Sciatic nerve (tissue), 2 donors: ENCODE results near the gene SLC6A15. TPM values are rescaled to one million over a fixed set of nuclear protein-coding genes. Genes with fewer than 3 reads are reported as not detected.
A peak's percentile ranks its signal among the peaks of the same experiment; 100 is the strongest.

ENCODE experiments used
- ATAC-seq: fragments of 200-7000 bp; cut with Tn5 transposase; one replicate; pipeline ENCODE4 v1.9.1; 2020; ENCODE audit warnings: mild to moderate bottlenecking, moderate library complexity
- DNase-seq: peaks from one replicate; pipeline ENCODE4 v3.0.0-alpha.2; 2020; ENCODE audit warnings: low spot score
- intact Hi-C: fragments of 100-400 bp; cut with DNase I; formaldehyde crosslinking; loops from one replicate; pipeline ENCODE4 v1.14.2; 2022
- total RNA-seq: library from RNA; stranded (reverse); fragmentation: NEBNext Ultra II Directional; extraction: Animal tissue kit (Norgen Biotek cat#: 25700); gene quantifications from one replicate; pipeline ENCODE4 v1.2.1, GENCODE V29; 2021
- donor health status: DM: no; HTN: no; CAD: no.
- donor health status: DM: no; HTN: no; CAD: no.

SLC6A15 gene
- 0.58 TPM for total RNA-seq

GRCh38 chr12:84912198-84913128 lies at the start of gene SLC6A15:
SLC6A15 (minus strand) TSS chr12:84912799; CDS start chr12:84892120, 20,679 bp downstream.
- intact Hi-C loops: no loop called here
- ATAC-seq (peak; percentile 70), DNase-seq (peak; percentile 58)

GRCh38 chr12:84960918-84961317 lies 48.3 kb upstream of the SLC6A15 start:
- DNase-seq: no peak
- intact Hi-C loops: no loop called here
- no peak for ATAC-seq

GRCh38 chr12:84955298-84955697 lies 42.7 kb upstream of the SLC6A15 start:
- ATAC-seq: no peak
- intact Hi-C loops: no loop called here

GRCh38 chr12:84954415-84954814 lies 41.8 kb upstream of the SLC6A15 start:
- DNase-seq: no peak
- no peak for ATAC-seq
- intact Hi-C loops: no loop called here

More at GRCh38 chr12:84955298-84955697, 42.7 kb upstream of the SLC6A15 start:
- DNase-seq: no peak

GRCh38 chr12:84950971-84951546 lies 38.5 kb upstream of the SLC6A15 start:
- ATAC-seq (no peak), DNase-seq (no peak)
- intact Hi-C loops: no loop called here

- DNase-seq: no peak
- intact Hi-C loops: no loop called here
- no peak for ATAC-seq
These were observed 34.2 kb upstream of the SLC6A15 start for GRCh38 chr12:84946753-84947152.

GRCh38 chr12:84937415-84937814 lies 24.8 kb upstream of the SLC6A15 start:
- no peak for ATAC-seq
- no peak for DNase-seq
- intact Hi-C loops: no loop called here

GRCh38 chr12:84929501-84929900 lies 16.9 kb upstream of the SLC6A15 start:
- intact Hi-C loops: no loop called here
- DNase-seq (no peak), ATAC-seq (no peak)

GRCh38 chr12:84924981-84925380 lies 12.4 kb upstream of the SLC6A15 start:
- ATAC-seq (no peak), DNase-seq (no peak)
- intact Hi-C loops: no loop called here

- DNase-seq: no peak
- intact Hi-C loops: no loop called here
- no peak for ATAC-seq
These were observed 10.1 kb upstream of the SLC6A15 start for GRCh38 chr12:84922693-84923092.

GRCh38 chr12:84920331-84920730 lies 7.7 kb upstream of the SLC6A15 start:
- ATAC-seq: no peak
- no peak for DNase-seq
- intact Hi-C loops: no loop called here

- no peak for DNase-seq
- intact Hi-C loops: no loop called here
- no peak for ATAC-seq
These were observed 6.7 kb upstream of the SLC6A15 start for GRCh38 chr12:84919271-84919670.

- no peak for DNase-seq
- intact Hi-C loops: no loop called here
- ATAC-seq: no peak
These were observed 523 bp upstream of the SLC6A15 start for GRCh38 chr12:84913129-84913515.

GRCh38 chr12:84911271-84912197 lies 1.1 kb downstream of the SLC6A15 start:
- peak; percentile 59 for DNase-seq
- intact Hi-C loops: no loop called here
- ATAC-seq: peak; percentile 63

GRCh38 chr12:84910549-84911241 lies 1.9 kb downstream of the SLC6A15 start:
- DNase-seq: no peak
- intact Hi-C loops: no loop called here
- peak; percentile 21 for ATAC-seq

- ATAC-seq: no peak
- DNase-seq: no peak
- intact Hi-C loops: no loop called here
These were observed 8.5 kb downstream of the SLC6A15 start for GRCh38 chr12:84904051-84904450.

GRCh38 chr12:84891106-84891838 lies 21.3 kb downstream of the SLC6A15 start:
- ATAC-seq (no peak), DNase-seq (no peak)
- intact Hi-C loops: no loop called here

- no peak for ATAC-seq
- no peak for DNase-seq
- intact Hi-C loops: no loop called here
These were observed 22.8 kb downstream of the SLC6A15 start for GRCh38 chr12:84889818-84890217.
